Cardiac muscle cell (in vitro differentiated cells and primary cell): ENCODE measurements around the gene KCNQ5. TPM values are rescaled to one million over a fixed set of nuclear protein-coding genes. Genes with fewer than 3 reads are reported as not detected.

Experiments
- DNase-seq, 2 donors: peaks; one replicate each; pipeline versions ENCODE4 v3.0.0 to v3.0.0-alpha.2; 2010 to 2017; ENCODE audit warnings: low read depth in 1 of 2, low spot score in 1 of 2
- H3K27ac ChIP-seq: fragments of 200-600 bp; sonication (generic); 2 replicates; pipeline ENCODE4 v1.5.1; 2016
- H3K27me3 ChIP-seq: fragments of 200-600 bp; sonication (generic); 2 replicates; pipeline ENCODE4 v1.6.0; 2016; ENCODE audit warnings: control low read depth
- H3K36me3 ChIP-seq: fragments of 200-600 bp; sonication (generic); 2 replicates; pipeline ENCODE4 v1.5.1; 2016; ENCODE audit warnings: control low read depth
- H3K4me1 ChIP-seq: fragments of 200-600 bp; sonication (generic); 2 replicates; pipeline ENCODE4 v1.8.1; 2017; ENCODE audit warnings: low read depth, mild to moderate bottlenecking, mixed run types
- H3K4me3 ChIP-seq: fragments of 200-600 bp; sonication (generic); 2 replicates; pipeline ENCODE4 v1.5.1; 2016; ENCODE audit warnings: mild to moderate bottlenecking
- H3K9me3 ChIP-seq: fragments of 200-600 bp; sonication (generic); 2 replicates; pipeline ENCODE4 v1.5.1; 2017; ENCODE audit warnings: low read depth, mild to moderate bottlenecking, control low read depth
- polyA plus RNA-seq: library from polyadenylated mRNA; unstranded; fragments of >200 nt; fragmentation: Nextera tagmentation; extraction: Ambion mirVana; gene quantifications from 2 replicates; pipeline ENCODE4 v1.2.1, GENCODE V29; 2016
- total RNA-seq: library from RNA; depleted of rRNA; stranded (reverse); fragments of >200 nt; gene quantifications from 2 replicates; pipeline ENCODE4 v1.2.3, GENCODE V29; 2016
- TF ChIP-seq, protein P1 (sequence below): IDR thresholded peaks from 2 replicates; pipeline ENCODE4 v1.5.1; 2012; ENCODE audit warnings: low read depth, mild to moderate bottlenecking, low read length

The KCNQ5 gene
- total and polyA plus RNA-seq, 2 experiments from 2014 or later, result 31.4 to 45.4 TPM

- Histone ChIP-seq H3K27ac (no peak overlapping the region), H3K36me3 (peaks cover 9% of the 10 kb centered on the region), H3K4me1 (no peaks in the 10 kb centered on the region), H3K9me3 (no peaks in the 10 kb centered on the region), H3K27me3 (no peaks in the 10 kb centered on the region), H3K4me3 (no peak overlapping the region)
- TF ChIP-seq, protein P1, sequence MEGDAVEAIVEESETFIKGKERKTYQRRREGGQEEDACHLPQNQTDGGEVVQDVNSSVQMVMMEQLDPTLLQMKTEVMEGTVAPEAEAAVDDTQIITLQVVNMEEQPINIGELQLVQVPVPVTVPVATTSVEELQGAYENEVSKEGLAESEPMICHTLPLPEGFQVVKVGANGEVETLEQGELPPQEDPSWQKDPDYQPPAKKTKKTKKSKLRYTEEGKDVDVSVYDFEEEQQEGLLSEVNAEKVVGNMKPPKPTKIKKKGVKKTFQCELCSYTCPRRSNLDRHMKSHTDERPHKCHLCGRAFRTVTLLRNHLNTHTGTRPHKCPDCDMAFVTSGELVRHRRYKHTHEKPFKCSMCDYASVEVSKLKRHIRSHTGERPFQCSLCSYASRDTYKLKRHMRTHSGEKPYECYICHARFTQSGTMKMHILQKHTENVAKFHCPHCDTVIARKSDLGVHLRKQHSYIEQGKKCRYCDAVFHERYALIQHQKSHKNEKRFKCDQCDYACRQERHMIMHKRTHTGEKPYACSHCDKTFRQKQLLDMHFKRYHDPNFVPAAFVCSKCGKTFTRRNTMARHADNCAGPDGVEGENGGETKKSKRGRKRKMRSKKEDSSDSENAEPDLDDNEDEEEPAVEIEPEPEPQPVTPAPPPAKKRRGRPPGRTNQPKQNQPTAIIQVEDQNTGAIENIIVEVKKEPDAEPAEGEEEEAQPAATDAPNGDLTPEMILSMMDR, result no peak
- DNase-seq, result no peak
These were observed 456.5 kb downstream of the KCNQ5 start for GRCh38 chr6:73078333-73078862.

- Histone ChIP-seq H3K4me3 (no peak overlapping the region), H3K27ac (no peak overlapping the region), H3K9me3 (no peaks in the 10 kb centered on the region), H3K27me3 (no peaks in the 10 kb centered on the region), H3K36me3 (peaks cover 9% of the 10 kb centered on the region), H3K4me1 (no peaks in the 10 kb centered on the region)
- no peak for DNase-seq
- TF ChIP-seq, protein P1, result no peak
These were observed 457.2 kb downstream of the KCNQ5 start for GRCh38 chr6:73078908-73079610.

GRCh38 chr6:73079611-73079955, 457.7 kb downstream of the KCNQ5 start:
- H3K4me3 ChIP-seq, result no peak overlapping the region
- DNase-seq, result peak in 1 of 2 donors; percentile 66
- peaks cover 9% of the 10 kb centered on the region for H3K36me3 ChIP-seq
- H3K27ac ChIP-seq, result no peak overlapping the region
- peaks cover 1% of the 10 kb centered on the region for H3K4me1 ChIP-seq
- H3K9me3 ChIP-seq, result no peaks in the 10 kb centered on the region
- TF ChIP-seq, protein P1, result no peak
- no peaks in the 10 kb centered on the region for H3K27me3 ChIP-seq

DNA sequence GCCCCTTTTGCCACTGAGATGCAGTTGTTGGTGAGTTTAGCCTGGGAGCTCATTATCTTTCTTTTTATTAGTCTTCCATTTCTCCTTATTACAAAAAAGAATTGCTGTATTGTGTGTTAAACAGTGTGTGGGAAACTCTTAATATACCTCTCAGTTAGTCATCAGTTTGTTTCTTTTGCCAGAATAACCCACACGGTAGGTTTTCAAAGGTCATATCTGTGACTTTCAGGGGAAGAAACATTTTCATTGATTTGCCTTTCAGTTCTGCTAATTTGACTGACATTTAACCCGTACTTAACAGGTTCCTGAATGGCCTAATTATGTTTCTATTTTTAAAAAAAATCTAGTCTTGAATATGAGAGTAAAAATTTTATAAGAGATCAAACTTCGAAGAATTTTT, 458.1 kb downstream of the KCNQ5 start:
- TF ChIP-seq, protein P1, result no peak
- H3K27me3 ChIP-seq, result no peaks in the 10 kb centered on the region
- no peak for DNase-seq
- H3K27ac ChIP-seq, result no peak overlapping the region
- peaks cover 5% of the 10 kb centered on the region for H3K4me1 ChIP-seq
- no peaks in the 10 kb centered on the region for H3K9me3 ChIP-seq
- H3K4me3 ChIP-seq, result no peak overlapping the region
- H3K36me3 ChIP-seq, result peaks cover 9% of the 10 kb centered on the region

DNA sequence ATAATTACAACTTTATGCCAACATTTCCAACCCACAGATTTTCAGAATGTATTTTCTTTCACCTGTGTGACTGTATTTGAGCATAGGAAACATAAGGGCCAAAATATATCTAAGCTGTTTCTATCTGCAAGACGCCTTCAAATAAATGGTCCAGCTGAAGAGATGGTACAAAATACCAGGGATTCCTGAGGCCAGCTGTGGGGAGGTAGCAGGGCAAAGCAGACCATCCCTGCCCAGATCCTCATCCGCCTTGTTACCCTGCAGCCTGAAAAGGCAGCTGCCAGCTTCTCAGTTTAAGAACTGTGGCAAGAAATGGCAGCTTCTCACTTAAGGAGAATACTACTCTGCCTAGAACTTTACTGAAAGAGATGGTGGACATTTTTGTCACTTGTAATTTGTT, 460.1 kb downstream of the KCNQ5 start:
- H3K9me3 ChIP-seq, result no peaks in the 10 kb centered on the region
- no peaks in the 10 kb centered on the region for H3K27me3 ChIP-seq
- TF ChIP-seq, protein P1, result no peak
- DNase-seq, result no peak
- H3K36me3 ChIP-seq, result peaks cover 9% of the 10 kb centered on the region
- no peak overlapping the region for H3K4me3 ChIP-seq
- H3K4me1 ChIP-seq, result peaks cover 13% of the 10 kb centered on the region
- H3K27ac ChIP-seq, result no peak overlapping the region
